SK-N-MC (cell line): Measurements from ENCODE around the gene TSC2.

ENCODE experiments used
- EZH2 ChIP-seq: fragments of 200-600 bp; sonication (generic); IDR thresholded peaks from one replicate; pipeline ENCODE4 v1.6.1; 2017; ENCODE audit warnings: antibody characterized with exemption
- POLR2AphosphoS5 ChIP-seq: IDR thresholded peaks from 2 replicates; pipeline ENCODE4 v1.6.1; 2012; ENCODE audit warnings: mild to moderate bottlenecking, low read depth, low read length, borderline replicate concordance

DNA sequence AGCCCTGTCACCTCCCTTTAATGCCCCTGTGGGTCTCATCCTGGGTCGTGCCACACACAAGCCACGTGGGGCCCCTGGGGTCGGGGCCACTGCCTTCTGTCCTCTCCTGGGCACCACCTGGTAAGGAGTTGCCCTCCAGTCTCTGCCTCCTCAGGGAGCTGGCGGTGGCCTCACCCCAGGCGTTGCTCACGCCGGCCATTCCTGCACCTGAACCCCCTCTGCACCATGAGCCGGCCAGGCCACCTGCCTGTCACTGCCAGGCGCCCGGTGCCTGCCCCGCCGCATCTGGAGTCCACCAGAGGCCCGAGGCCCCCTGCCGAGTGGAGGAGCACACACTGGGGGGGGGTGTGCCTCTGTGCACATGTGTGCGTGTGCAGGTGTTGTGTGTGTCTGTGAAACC lies 10.7 kb upstream of the TSC2 start:
- no peak for TF ChIP-seq EZH2
- TF ChIP-seq POLR2AphosphoS5, result no peak
